Mammary epithelial cell (primary cell): ENCODE data around the gene FRMD8.

ENCODE experiments used
- CTCF ChIP-seq, 2 donors: IDR thresholded peaks in 1 of 2; conservative IDR thresholded peaks in 1 of 2; 2 replicates each; pipeline ENCODE4 v1.5.1; 2011 to 2012; ENCODE audit warnings: inconsistent platforms in 2 of 2, low read length in 2 of 2, mild to moderate bottlenecking in 2 of 2, control low read depth in 1 of 2, low read depth in 1 of 2; ENCODE audit not compliant: insufficient read depth in 1 of 2; ENCODE audit errors: extremely low read depth in 1 of 2
- EZH2 ChIP-seq: IDR thresholded peaks from 2 replicates; pipeline ENCODE4 v1.6.1; 2012; ENCODE audit warnings: low read length, inconsistent platforms, borderline replicate concordance

GRCh38 chr11:65424205-65425104 lies 38.0 kb downstream of the FRMD8 start:
- TF ChIP-seq CTCF (conservative IDR thresholded peaks at IDR 0.05 in 1 of 2, IDR thresholded peaks at IDR 0.05 in 1 of 2; ENCODE audit: extremely low read depth in 1 of 2, insufficient read depth in 1 of 2, low read depth in 1 of 2, low read length in 2 of 2) = no peak
- no peak for TF ChIP-seq EZH2
